GM19043 (cell line): ENCODE results near the gene PDE10A.
"Not testable (repeated sequence)": the region's sequence is repeated elsewhere in the genome, so short reads cannot be mapped to it uniquely, and the experiment has no call there.

Experiments
- ATAC-seq: cut with Tn5 transposase; IDR thresholded peaks from one replicate; pipeline ENCODE4 v1.9.1; 2021; ENCODE audit warnings: low read depth; ENCODE audit not compliant: unreplicated experiment

PDE10A gene

DNA sequence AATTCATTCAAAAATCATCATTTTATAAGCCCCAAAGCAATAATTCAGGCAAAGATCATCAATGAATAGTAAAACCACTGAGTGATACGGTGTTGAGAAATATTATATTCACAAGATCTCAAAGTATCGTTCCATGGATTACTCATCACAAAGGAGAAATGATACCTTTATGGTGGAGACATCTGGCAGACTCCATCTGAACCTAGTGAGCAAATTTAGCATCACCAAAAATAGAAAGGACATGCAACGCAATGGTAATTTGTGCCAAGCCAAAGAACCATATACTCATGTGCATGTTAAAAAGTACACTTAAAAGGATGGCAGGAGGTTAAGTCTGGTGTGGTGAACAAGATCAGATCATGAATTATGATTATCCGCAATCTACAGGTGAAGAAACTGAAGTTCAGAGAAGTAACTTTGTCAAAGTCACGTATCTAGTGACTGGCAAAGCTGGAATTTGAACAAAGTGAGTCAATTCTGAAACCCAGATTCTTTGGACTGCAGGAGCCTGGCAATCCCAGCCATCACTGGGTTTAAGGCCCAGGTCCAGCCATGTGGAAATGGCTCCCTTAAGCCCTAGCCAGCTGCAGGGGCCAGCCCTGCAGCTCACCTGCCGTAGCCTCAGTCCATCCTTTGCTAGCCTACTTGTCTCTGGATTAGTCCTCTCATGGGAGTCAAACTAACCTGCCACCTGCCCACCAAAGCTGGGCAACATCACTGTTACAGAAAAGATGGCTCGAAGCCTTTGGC, 68.3 kb downstream of the PDE10A start:
- no peak for ATAC-seq

DNA sequence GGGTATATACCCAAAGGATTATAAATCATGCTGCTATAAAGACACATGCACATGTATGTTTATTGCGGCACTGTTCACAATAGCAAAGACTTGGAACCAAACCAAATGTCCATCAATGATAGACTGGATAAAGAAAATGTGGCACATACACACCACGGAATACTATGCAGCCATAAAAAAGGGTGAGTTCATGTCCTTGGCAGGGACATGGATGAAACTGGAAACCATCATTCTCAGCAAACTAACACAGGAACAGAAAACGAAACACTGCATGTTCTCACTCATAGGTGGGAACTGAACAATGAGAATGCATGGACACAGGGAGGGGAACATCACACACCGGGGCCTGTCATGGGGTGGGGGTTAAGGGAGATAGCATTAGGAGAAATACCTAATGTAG, 70.1 kb downstream of the PDE10A start:
- ATAC-seq = not testable (repeated sequence)

DNA sequence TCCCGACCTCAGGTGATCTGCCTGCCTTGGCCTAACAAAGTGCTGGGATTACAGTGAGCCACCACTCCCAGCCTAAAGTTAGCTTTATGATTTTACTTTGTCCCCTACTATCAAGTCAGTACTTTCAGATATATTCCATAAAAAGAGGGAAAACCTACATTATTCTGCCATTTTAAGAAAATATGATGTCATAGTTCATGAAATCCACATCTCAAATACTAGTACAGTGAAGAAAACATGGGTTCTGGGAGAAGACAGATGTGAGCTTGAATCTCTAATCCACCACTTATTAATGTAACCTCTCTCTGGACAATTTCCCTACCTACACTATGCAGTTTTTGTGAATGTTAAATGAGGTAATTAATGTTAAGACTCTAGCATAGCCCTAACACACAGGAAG, 74.5 kb downstream of the PDE10A start:
- no peak for ATAC-seq

DNA sequence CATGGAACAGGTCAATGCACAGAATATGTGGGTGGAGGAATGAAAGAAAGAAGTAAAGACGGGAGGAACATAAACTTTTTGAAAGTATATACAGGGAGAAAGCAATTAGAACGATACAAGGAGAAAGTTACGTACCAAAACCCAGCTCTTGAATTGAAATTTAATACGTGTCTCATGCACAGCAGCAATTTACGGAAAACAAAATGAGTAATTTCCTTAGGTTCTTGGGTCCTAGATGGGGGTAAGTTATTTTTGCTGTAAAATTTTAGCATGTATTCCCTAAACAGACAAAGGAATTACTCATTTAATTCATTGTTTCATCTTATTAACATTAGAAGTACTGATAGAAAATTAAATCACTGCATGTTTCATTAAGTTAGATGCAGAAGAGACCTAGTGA, 75.8 kb downstream of the PDE10A start:
- ATAC-seq = no peak

DNA sequence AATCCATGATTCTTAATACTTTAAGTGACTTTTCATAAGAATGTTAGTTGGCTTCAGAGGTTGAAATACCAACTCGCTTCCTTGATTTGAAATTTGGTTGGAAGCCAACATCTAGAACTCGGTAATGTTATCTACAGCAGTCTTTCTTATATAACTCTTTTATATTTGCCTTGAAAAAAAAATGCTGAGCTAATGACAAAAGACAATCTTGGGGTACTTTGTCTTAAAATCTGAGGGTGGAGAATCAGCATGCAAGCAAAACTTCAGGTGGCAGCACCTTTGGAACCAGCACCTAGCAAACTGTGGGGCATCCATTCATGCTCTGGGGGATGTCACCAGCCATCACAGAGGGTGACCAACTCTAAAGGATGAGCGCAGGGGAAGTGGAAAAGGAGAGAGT, 76.3 kb downstream of the PDE10A start:
- ATAC-seq = no peak

DNA sequence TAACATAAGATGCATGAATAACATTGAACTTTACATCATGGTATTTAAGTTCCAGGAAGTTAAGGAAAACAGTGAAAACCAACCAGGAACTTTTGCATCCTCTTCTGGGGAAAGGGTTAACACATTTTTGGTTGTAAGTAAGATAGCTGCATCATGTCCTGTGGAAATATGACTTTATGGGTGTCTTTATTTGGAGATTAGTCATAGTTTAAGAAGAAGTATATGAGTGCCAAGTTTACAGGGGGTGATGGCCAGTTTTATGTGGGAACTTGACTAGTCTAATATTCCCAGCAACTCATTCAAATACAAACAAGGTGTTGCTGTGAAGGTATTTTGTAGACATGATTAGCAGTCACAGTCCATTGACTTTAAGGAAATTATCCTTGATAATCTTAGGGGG, 78.0 kb downstream of the PDE10A start:
- no peak for ATAC-seq

DNA sequence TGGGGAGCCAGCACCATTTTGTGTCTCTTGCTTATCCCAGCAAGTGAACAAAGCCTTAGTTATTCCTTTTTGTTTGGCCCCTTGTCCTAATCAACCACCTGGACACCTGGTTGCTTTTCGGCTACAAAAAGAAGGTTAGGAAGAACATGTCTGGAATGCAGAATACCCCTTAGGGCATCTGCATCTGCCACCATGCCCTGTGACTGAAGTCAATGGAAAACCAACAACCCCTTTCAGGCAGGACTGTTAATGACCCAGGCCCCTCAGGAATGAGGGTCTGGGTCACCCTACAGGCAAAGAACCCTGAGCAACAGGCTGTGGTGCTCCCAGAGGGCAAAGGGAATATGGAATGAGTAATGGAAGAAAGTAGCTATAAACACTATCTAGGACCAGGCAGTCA, 78.5 kb downstream of the PDE10A start:
- ATAC-seq = no peak

DNA sequence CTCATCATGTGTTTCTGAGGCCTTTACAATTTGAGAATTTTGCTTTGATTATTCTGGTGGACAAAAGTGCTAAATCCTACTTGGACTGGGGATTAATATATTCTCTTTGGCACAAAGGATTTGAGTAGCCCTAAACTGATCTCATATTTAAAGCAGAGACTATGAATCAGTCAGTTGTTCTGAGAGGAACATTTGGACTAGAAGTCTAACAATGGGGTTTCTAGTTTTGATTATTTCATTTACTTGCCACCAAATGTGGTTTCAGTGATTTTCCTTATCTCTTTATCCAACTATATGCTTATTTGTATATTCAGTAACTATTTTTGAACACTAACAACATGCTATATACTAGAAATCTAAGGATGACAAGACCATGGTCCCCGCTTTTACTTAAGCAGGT, 81.4 kb downstream of the PDE10A start:
- ATAC-seq = no peak

DNA sequence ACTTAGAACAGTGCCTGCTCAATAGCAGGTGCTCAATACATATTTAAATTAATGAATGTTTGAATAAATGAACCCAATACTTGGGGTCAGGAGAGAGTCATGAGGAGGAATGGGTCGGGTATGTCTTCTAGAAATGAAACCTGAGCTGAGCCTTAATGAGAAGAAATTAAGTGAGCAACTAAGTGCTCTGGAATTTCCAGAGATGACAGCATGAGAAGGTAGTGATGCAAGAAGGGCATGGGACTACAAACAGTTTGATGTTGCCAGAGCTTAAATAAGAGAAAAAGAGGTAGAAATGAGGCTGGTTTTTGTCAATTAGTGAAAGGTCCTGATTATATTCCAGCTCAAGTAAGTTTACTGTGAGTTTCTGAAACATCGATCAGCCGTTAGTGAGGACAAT, 82.9 kb downstream of the PDE10A start:
- no peak for ATAC-seq

DNA sequence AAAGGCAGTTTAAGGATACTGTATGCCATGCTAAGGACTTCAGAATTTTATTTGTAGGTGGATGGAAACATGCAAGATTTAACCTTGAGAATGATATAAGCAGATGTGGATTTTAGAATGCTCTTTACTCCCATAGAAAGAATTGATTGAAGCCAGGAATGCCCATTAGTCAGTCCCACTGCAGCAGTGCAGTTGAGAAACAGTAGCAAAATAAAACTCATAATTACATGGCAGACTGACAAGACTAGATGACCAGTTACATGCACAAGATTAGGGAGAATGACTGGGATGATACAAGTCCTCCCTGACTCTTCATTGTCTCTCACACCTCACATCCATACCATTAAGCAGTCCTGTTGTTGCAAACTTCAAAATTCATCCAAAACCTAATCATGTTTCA, 83.9 kb downstream of the PDE10A start:
- ATAC-seq = no peak

DNA sequence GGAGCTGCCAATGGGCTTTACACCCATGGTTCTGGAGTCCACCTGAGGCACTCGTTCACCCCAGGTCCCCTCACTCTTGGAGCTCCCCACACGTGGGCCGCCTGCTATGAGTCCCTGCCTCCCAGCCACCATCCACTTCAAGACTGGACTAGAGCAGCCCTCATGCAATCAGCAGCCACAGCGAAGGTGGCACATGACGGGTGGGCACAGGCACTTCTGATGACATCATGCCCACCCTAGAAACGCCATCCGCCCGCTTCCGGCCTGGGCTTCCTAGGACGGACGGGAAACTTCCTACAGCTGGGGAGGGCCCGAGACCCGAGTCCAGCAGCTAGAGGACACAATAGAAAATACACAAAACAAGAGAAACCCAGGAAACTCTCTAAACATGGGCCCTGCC, 85.5 kb downstream of the PDE10A start:
- ATAC-seq = no peak

DNA sequence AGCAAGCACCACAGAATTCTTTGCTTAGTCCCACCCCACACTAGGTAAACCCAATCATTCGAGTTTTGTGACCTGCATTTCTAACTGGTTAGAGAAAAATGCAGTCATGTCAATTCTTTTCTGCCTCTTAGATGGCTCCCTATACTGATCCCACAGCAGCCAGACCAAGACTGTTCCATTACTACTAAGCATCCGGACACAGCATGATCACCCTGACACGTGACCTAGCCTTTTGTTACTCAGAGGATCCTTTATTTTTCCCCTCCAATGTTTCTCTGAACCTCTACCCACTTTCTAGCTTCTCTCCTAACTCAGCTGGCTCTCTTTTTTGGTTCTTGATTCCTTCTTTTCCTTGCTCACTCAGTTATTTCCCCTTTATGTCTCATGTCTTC, 87.9 kb downstream of the PDE10A start:
- ATAC-seq = no peak

DNA sequence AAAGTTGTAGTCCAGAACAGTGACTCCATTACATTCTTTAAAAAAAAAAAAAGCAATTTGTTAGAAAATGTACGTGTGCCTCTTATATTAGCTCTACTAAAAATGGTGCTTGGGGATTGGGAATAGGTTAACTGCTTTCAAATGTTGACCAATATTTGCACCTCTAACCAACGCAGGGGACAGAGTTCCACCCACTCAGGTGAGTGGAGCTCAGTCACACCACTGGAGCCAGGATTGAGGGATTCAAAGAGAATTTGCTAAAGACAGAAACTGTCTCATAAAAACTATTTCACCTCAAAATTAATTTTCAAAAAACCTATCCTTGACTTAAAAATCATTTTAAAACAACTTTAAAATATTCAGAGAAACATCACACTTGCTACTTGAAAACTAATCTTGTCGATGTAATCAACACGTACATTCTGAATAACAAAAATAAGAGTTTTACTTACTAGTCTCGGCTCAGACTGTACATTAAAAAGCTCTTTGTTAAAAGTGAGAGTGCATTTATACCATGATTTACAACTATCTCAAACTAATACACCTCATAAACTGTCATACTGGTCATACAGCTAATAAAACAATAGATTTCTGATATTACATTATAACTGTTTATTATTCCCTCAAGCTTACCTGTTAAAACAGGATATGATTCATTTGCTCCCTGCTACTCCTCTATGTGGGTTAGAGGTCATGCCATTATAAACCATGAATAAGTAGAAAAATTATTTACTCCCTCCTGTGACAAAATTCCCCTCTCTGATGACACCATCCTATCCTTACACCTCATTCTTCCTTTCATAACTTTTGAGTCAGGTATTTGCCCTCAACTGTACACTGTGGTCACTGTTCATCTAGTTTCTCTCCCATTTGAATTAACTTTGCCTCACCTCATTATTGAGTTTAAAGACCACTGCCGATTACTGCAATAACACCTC, 88.6 kb downstream of the PDE10A start:
- no peak for ATAC-seq

DNA sequence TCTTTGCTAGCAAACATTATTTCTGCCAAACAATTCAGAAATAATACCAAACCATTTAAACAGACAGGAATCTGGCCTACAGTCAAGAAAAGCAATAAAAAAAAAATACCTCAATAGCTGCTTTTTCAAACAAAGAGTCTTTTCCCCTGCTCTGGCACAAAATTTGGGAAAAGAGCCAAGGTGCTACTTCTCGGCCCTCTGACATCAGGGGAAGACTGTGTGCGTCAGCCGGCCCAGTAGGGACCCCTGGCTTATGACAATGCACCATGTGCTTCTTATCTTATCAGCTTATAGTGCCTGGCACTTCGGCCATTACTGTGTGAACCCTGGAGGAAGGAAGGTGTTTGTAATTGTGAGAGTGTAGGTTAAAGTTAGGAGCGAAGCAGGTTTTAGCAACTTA, 89.4 kb downstream of the PDE10A start:
- no peak for ATAC-seq

DNA sequence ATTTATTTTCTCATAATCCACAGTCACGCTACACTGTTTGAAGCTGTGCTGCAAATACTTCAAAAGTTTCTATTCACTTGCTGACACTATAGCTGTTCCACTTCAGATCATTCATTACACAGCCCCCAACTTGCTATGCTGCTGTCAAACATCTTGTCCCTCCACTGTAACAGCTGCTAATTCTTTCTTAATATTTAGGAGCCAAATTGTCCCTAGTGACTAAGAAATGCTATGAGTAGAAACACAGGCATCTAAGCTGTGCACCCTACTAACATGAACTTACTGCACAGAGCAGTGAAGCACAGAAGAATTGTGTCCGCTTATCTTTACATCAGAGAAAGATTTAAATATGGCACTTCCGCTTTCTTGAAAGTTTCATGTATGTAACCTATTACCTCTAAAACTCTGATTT, 91.3 kb downstream of the PDE10A start:
- peak; percentile 80 for ATAC-seq

DNA sequence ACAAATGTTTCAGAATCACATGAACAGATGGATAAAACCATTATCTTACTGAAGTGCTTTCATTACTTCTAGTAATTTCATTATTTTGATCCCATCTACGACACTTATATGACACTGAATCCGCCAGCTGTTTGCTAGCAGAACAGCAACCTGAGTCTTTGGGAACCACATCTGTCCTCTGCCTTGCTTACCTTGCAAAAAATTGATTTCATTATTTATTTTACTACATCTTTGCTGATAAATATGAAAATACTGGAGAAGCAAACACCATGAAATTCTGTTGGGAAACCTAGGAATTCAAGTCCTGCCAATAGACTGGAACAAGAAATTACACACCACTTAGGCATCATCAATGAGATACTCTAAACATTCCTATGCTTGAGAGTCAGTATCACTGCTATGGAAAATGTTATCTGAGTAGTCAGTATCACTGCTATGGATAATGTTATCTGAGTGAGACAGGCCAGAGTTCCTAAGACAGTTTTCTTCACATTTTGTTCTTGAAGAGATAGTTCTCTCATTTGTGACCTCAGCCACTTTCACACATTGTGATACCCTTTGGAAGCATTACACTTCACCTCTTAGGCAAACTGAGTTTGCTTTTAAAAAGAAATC, 91.9 kb downstream of the PDE10A start:
- ATAC-seq = no peak

DNA sequence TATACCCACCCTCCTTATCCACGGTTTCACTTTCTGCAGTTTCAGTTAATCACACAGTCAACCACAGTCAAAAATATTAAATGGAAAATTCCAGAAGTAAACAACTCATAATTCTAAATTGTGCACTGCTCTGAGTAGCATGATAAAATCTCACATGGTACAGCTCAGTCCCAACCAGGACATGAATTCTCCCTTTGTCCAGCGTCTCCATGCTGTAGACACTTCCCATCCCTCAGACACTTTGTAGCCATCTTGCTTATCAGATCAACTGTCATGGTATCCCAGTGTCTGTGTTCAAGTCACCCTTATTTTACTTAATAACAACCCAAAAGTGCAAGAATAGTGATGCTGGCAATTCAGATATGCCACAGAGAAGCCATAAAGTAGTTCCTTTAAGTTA, 94.7 kb downstream of the PDE10A start:
- no peak for ATAC-seq

DNA sequence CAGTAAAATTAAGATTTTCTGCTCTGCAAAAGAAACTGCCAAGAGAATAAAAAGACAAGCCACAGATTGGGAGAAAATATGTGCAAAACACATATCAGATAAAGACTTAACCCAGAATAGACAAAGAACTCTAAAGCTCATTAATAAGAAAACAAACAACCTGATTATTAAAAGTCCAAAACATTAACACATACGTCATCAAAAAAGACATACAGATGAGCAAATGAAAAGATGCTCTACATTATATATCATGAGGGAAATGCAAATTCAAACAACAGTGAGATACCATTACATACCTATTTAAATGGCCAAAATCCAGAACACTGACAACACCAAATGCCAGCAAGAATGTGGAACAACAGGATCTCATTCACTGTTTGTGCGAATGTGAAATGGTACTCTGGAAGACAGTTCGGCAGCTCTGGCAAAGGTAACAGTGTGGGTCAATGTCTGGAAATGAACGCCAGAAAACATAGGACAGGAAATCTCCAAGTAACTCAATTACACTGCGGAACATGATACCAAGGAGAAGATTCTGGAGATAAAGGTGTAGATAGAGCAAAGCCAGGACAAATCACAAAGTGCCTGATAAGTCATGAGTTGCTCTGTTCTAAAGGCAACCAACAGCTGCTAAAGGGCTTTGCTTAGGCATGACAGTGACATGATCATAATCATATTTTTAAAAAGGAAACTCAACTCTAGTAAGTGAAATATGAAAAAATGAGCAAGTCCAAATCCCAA, 96.8 kb downstream of the PDE10A start:
- ATAC-seq = no peak

DNA sequence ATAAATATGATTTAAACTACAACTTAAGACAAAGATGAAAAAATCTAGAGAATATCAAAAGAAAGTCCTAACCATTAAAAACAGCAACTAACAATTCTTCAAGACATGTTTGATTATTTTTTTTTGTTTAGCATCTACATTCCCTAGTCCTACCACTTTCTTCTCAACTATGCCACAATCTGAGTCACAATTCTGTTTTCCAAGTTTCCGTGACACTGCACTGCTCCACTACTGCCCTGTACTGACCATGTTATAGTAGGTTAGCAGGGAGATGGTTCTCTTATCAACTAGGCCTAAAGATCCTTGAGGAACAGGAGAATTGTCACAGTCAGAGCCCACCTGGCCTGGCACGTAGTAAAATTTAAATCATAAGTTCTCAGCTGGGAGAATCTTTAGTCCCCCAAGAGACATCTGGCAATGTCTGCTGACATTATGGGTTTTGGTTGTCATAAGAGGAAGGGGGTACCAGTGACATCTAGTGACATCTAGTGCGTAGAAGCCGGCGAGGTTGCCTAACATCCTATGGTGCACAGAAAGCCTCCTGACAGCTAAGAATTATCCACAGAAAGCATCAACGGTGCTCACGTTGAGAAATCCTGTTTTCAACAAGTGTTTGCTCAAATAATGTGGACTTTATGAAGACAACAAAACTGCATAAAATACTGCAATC, 100.5 kb downstream of the PDE10A start:
- ATAC-seq = no peak

DNA sequence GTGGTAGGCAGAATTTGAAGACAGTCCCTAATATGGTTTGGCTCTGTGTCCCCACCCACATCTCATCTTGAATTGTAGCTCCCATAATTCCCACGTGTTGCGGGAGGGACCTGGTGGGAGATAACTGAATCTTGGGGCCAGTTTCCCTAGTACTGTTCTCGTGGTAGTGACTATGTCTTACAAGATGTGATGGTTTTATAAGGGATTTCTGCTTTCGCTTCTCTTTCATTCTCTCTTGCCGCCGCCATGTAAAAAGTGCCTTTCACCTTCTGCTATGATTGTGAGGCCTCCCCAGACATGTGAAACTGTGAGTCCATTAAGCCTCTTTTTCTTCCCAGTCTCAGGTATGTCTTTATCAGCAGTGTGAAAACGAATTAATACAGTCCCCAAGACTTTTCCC, 103.4 kb downstream of the PDE10A start:
- no peak for ATAC-seq
